ENCODE data around the gene FAP.

FAP gene

GRCh38 chr2:162159446-162159845 is 83.8 kb downstream of the FAP start:
- H3K9me3 ChIP-seq (ENCODE audit: insufficient read depth, low read depth, low read length): no peaks in the 10 kb centered on the region
- no peaks in the 10 kb centered on the region for H3K4me1 ChIP-seq (ENCODE audit: insufficient read depth, low read length)
- WGBS: 98% methylated on average over 5 of the region's 6 CpGs
- no peak overlapping the region for H3K27ac ChIP-seq (ENCODE audit: low read depth, low read length)
- H3K9ac ChIP-seq (ENCODE audit: low read depth, low read length): no peak overlapping the region
- H3K27me3 ChIP-seq (ENCODE audit: insufficient read depth, low read length): no peaks in the 10 kb centered on the region
- no peaks in the 10 kb centered on the region for H3K36me3 ChIP-seq (ENCODE audit: insufficient read depth, low read length)
- H3K4me3 ChIP-seq (ENCODE audit: low read length): no peak overlapping the region

DNA sequence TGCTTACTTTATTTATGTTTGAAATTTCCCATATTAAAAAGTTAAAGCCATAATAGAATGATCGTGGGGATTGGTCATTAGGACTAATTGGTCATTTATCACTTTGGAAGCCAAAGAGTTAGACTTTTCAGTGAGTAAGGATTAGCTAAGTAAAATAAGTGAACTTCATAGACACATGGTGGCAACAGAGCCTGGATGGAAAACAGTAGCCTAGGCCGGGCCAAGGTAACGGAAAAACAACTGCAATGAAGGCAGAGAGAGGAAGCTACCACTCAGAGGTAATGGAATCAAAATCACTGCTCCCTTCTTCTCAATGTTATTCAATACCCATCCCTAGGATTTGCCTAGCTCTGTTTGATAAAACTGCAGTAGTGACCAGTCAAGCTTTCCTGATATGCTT is 87.1 kb downstream of the FAP start:
- Histone ChIP-seq H3K9me3 (ENCODE audit: insufficient read depth, low read depth, low read length) (no peaks in the 10 kb centered on the region), H3K4me3 (ENCODE audit: low read length) (no peak overlapping the region), H3K36me3 (ENCODE audit: insufficient read depth, low read length) (no peaks in the 10 kb centered on the region), H3K4me1 (ENCODE audit: insufficient read depth, low read length) (no peaks in the 10 kb centered on the region), H3K27me3 (ENCODE audit: insufficient read depth, low read length) (no peaks in the 10 kb centered on the region), H3K9ac (ENCODE audit: low read depth, low read length) (no peak overlapping the region), H3K27ac (ENCODE audit: low read depth, low read length) (no peak overlapping the region)
- WGBS: 94% methylated on average over 3 of the region's 3 CpGs

DNA sequence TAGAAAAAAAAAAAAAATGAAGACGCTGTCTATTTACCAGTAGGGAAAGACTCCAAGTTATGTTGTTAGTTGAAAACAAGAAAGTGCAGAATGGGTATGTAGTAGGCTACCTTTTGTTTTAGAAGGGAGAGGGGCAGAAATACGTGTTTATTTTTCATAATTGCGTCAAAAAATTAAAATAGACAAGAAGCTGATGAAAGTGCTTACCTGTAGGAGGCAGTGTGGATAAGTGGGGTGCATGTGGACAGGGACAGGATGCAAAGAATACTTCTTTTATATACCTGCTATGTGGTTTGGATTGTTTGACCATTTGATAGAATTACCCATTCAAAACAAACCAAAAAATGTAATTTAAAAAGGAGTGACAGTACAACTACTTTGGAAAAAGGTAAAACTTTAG is 88.2 kb downstream of the FAP start:
- no peaks in the 10 kb centered on the region for H3K9me3 ChIP-seq (ENCODE audit: insufficient read depth, low read depth, low read length)
- no peaks in the 10 kb centered on the region for H3K36me3 ChIP-seq (ENCODE audit: insufficient read depth, low read length)
- no peaks in the 10 kb centered on the region for H3K27me3 ChIP-seq (ENCODE audit: insufficient read depth, low read length)
- H3K4me3 ChIP-seq (ENCODE audit: low read length): no peak overlapping the region
- 93% methylated on average over 3 of the region's 3 CpGs for WGBS
- H3K27ac ChIP-seq (ENCODE audit: low read depth, low read length): no peak overlapping the region
- no peak overlapping the region for H3K9ac ChIP-seq (ENCODE audit: low read depth, low read length)
- H3K4me1 ChIP-seq (ENCODE audit: insufficient read depth, low read length): peaks cover 6% of the 10 kb centered on the region

GRCh38 chr2:162153608-162154224 is 89.5 kb downstream of the FAP start:
- H3K9me3 ChIP-seq (ENCODE audit: insufficient read depth, low read depth, low read length): no peaks in the 10 kb centered on the region
- 12% methylated on average over 4 of the region's 5 CpGs for WGBS
- H3K4me3 ChIP-seq (ENCODE audit: low read length): no peak overlapping the region
- H3K27ac ChIP-seq (ENCODE audit: low read depth, low read length): no peak overlapping the region
- no peak overlapping the region for H3K9ac ChIP-seq (ENCODE audit: low read depth, low read length)
- no peaks in the 10 kb centered on the region for H3K36me3 ChIP-seq (ENCODE audit: insufficient read depth, low read length)
- H3K4me1 ChIP-seq (ENCODE audit: insufficient read depth, low read length): peaks cover 10% of the 10 kb centered on the region
- no peaks in the 10 kb centered on the region for H3K27me3 ChIP-seq (ENCODE audit: insufficient read depth, low read length)

DNA sequence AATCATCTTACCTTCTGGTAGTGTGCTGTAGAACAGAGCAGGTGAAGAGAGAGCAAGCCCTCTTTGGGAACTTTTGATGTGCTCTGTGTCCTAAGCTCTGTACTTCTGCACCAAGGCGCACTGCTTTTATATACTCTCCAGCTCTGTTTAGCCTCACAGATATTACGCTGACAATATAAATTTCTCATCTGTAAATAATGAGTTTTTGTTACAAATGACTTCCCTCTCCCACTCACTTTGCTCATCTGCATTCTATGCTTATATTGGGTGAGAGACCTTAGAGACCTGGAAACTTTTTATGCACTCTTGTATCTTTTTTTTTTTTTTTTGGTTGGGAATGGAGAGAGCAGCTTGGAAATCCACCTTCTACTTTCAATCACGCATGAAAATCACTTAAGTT is 91.1 kb downstream of the FAP start, which contains the start of gene GCG:
Gene GCG (minus strand): TSS at position 101 of the 400 bp plus-strand sequence. CDS start 3,069 bp downstream, outside the sequence.
- no peaks in the 10 kb centered on the region for H3K9me3 ChIP-seq (ENCODE audit: insufficient read depth, low read depth, low read length)
- H3K4me1 ChIP-seq (ENCODE audit: insufficient read depth, low read length): peaks cover 10% of the 10 kb centered on the region
- no peak within 1 kb of the TSS for H3K4me3 ChIP-seq (ENCODE audit: low read length)
- WGBS: 100% methylated on average over 3 of the region's 3 CpGs
- no peak within 1 kb of the TSS for H3K9ac ChIP-seq (ENCODE audit: low read depth, low read length)
- no peaks in the 10 kb centered on the region for H3K36me3 ChIP-seq (ENCODE audit: insufficient read depth, low read length)
- H3K27me3 ChIP-seq (ENCODE audit: insufficient read depth, low read length): no peaks in the 10 kb centered on the region
- H3K27ac ChIP-seq (ENCODE audit: low read depth, low read length): no peak within 1 kb of the TSS

DNA sequence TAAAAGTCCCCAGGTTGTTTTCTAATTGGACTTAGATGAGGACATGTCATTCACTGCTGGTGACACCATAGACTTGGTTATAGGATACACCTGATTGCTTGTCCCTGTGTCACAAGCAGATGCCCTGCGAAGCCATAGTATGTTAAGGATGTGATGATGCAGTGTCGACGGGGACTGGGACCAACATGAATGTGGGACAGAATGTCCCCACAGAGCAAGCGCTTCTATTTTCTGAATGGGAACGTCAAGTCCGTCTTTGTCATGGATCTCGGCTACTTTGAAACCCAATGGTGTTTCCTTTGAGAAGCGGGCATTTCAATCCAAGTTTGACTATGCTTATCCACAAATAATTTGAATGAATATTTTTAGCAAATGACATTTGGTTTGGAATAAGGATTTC is 93.3 kb downstream of the FAP start:
- Histone ChIP-seq H3K27ac (ENCODE audit: low read depth, low read length) (no peak overlapping the region), H3K4me3 (ENCODE audit: low read length) (no peak overlapping the region), H3K9me3 (ENCODE audit: insufficient read depth, low read depth, low read length) (no peaks in the 10 kb centered on the region), H3K36me3 (ENCODE audit: insufficient read depth, low read length) (no peaks in the 10 kb centered on the region), H3K27me3 (ENCODE audit: insufficient read depth, low read length) (no peaks in the 10 kb centered on the region), H3K4me1 (ENCODE audit: insufficient read depth, low read length) (peaks cover 10% of the 10 kb centered on the region), H3K9ac (ENCODE audit: low read depth, low read length) (no peak overlapping the region)
- 73% methylated on average over 8 of the region's 8 CpGs for WGBS

- no peaks in the 10 kb centered on the region for H3K9me3 ChIP-seq (ENCODE audit: insufficient read depth, low read depth, low read length)
- WGBS: 100% methylated on average over 1 of the region's 2 CpGs
- no peak overlapping the region for H3K9ac ChIP-seq (ENCODE audit: low read depth, low read length)
- H3K4me1 ChIP-seq (ENCODE audit: insufficient read depth, low read length): peaks cover 10% of the 10 kb centered on the region
- H3K4me3 ChIP-seq (ENCODE audit: low read length): no peak overlapping the region
- no peaks in the 10 kb centered on the region for H3K36me3 ChIP-seq (ENCODE audit: insufficient read depth, low read length)
- no peak overlapping the region for H3K27ac ChIP-seq (ENCODE audit: low read depth, low read length)
- H3K27me3 ChIP-seq (ENCODE audit: insufficient read depth, low read length): no peaks in the 10 kb centered on the region
Observed at GRCh38 chr2:162149466-162149865, 93.8 kb downstream of the FAP start.

DNA sequence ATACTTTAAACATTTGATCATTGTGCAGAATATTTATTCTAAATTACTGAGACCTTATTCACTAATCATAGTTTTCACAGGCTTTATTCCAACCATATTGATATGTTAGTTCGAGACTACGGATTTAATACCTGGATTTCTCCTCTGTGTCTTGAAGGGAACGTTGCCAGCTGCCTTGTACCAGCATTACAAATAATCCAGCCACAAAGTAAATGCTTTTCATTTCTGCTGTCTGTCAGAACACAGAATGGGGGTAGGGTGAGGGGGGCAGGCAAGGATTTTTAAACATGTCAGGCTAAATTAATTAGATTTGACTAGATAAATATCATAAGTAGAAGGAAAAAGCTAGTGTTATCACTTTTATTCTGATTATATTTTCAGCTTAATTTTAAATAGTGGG is 94.3 kb downstream of the FAP start:
- Histone ChIP-seq H3K9me3 (ENCODE audit: insufficient read depth, low read depth, low read length) (no peaks in the 10 kb centered on the region), H3K9ac (ENCODE audit: low read depth, low read length) (no peak overlapping the region), H3K4me3 (ENCODE audit: low read length) (no peak overlapping the region), H3K4me1 (ENCODE audit: insufficient read depth, low read length) (peaks cover 10% of the 10 kb centered on the region), H3K36me3 (ENCODE audit: insufficient read depth, low read length) (no peaks in the 10 kb centered on the region), H3K27ac (ENCODE audit: low read depth, low read length) (no peak overlapping the region), H3K27me3 (ENCODE audit: insufficient read depth, low read length) (no peaks in the 10 kb centered on the region)
- WGBS: 88% methylated on average over 3 of the region's 3 CpGs

- Histone ChIP-seq H3K9me3 (ENCODE audit: insufficient read depth, low read depth, low read length) (no peaks in the 10 kb centered on the region), H3K27me3 (ENCODE audit: insufficient read depth, low read length) (no peaks in the 10 kb centered on the region), H3K27ac (ENCODE audit: low read depth, low read length) (no peak overlapping the region), H3K4me3 (ENCODE audit: low read length) (no peak overlapping the region), H3K9ac (ENCODE audit: low read depth, low read length) (no peak overlapping the region), H3K36me3 (ENCODE audit: insufficient read depth, low read length) (no peaks in the 10 kb centered on the region), H3K4me1 (ENCODE audit: insufficient read depth, low read length) (no peaks in the 10 kb centered on the region)
- WGBS: 87% methylated on average over 4 of the region's 4 CpGs
Observed at GRCh38 chr2:162143969-162144368, 99.3 kb downstream of the FAP start.

DNA sequence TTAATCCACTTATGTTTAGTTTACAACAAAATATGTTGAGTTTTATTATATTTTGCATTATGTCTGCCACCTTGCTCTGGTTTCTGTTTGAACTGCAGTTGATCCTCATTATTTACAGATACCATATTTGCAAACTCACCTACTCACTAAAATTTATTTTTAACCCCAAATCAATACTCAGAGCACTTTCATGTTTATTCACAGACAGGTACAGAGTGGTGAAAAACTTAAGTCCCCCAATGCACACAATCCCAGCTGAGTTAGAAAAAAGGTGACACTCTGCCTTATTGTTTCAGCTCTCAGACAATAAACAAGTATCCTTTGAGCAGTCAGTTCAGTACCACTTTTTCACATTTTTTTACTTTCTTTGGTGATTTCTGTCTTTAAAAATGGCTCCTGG is 104.9 kb downstream of the FAP start:
- Histone ChIP-seq H3K9ac (ENCODE audit: low read depth, low read length) (no peak overlapping the region), H3K9me3 (ENCODE audit: insufficient read depth, low read depth, low read length) (no peaks in the 10 kb centered on the region), H3K4me1 (ENCODE audit: insufficient read depth, low read length) (no peaks in the 10 kb centered on the region), H3K27ac (ENCODE audit: low read depth, low read length) (no peak overlapping the region), H3K4me3 (ENCODE audit: low read length) (no peak overlapping the region), H3K27me3 (ENCODE audit: insufficient read depth, low read length) (no peaks in the 10 kb centered on the region), H3K36me3 (ENCODE audit: insufficient read depth, low read length) (no peaks in the 10 kb centered on the region)

DNA sequence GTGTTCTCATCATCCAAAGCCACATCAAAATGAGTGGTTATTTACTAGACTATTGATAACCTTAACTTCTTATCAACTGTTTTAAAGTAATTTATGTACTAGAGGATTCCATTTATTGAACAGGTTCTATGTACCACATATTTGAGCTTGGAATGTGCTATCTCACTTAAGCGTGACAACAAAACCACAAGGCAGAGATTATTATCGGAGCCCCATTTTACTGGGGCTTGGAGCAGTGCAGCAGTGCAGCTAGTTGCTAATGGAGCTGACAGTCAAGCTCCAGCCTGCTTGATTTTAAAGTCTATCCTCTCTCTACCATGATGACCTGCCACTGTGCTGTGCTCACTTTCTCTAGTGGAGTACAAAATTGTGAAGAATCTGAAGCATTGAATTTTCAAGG is 115.8 kb downstream of the FAP start:
- Histone ChIP-seq H3K27me3 (ENCODE audit: insufficient read depth, low read length) (no peaks in the 10 kb centered on the region), H3K27ac (ENCODE audit: low read depth, low read length) (no peak overlapping the region), H3K4me3 (ENCODE audit: low read length) (no peak overlapping the region), H3K4me1 (ENCODE audit: insufficient read depth, low read length) (no peaks in the 10 kb centered on the region), H3K36me3 (ENCODE audit: insufficient read depth, low read length) (no peaks in the 10 kb centered on the region), H3K9me3 (ENCODE audit: insufficient read depth, low read depth, low read length) (no peaks in the 10 kb centered on the region), H3K9ac (ENCODE audit: low read depth, low read length) (no peak overlapping the region)
- WGBS: 92% methylated on average over 2 of the region's 2 CpGs

DNA sequence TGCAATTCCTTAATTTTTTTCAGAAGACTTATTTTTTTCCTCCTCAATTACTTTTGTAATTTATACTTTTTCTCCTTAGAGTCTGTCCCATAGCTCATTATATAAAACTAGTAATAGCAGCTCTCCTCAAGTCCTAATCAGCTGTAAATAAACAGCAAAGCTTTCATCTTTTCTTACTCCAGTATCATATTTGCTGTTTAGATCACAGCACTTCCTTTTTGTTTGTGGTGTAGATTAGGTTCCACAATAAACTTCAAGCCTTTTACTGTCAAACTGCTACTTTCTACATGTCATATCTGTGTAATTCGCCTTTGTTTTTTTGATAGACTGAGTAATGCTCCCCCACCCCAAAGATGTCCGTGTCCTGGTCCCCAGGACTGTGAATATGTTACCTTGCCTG is 116.7 kb downstream of the FAP start:
- H3K9me3 ChIP-seq (ENCODE audit: insufficient read depth, low read depth, low read length): no peaks in the 10 kb centered on the region
- 98% methylated on average over 2 of the region's 2 CpGs for WGBS
- H3K27me3 ChIP-seq (ENCODE audit: insufficient read depth, low read length): no peaks in the 10 kb centered on the region
- no peaks in the 10 kb centered on the region for H3K36me3 ChIP-seq (ENCODE audit: insufficient read depth, low read length)
- no peak overlapping the region for H3K4me3 ChIP-seq (ENCODE audit: low read length)
- no peak overlapping the region for H3K27ac ChIP-seq (ENCODE audit: low read depth, low read length)
- no peak overlapping the region for H3K9ac ChIP-seq (ENCODE audit: low read depth, low read length)
- H3K4me1 ChIP-seq (ENCODE audit: insufficient read depth, low read length): no peaks in the 10 kb centered on the region

Data from HUES64 (cell line).